ENCODE measurements around the gene OR9Q2.

DNA sequence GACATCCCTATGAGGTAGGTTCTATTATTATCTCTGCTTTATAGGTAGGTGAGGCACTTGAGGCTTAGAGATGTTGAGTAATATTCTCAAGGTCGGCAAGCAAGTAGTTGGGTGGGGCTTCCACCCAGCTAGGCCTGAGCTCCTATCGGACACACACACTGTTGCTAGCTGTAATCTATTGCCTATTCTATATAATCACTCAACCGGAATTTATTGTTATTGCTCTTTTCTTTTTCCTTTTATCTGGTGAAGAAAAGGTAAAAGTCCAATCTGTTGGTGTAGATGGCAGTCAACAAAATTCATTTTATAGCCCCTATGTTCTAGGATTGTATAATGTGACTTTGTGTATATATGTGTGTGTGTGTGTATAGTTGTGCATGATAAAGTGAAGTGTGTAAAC, 3.4 kb downstream of the OR9Q2 start:
- TF ChIP-seq, protein P1, sequence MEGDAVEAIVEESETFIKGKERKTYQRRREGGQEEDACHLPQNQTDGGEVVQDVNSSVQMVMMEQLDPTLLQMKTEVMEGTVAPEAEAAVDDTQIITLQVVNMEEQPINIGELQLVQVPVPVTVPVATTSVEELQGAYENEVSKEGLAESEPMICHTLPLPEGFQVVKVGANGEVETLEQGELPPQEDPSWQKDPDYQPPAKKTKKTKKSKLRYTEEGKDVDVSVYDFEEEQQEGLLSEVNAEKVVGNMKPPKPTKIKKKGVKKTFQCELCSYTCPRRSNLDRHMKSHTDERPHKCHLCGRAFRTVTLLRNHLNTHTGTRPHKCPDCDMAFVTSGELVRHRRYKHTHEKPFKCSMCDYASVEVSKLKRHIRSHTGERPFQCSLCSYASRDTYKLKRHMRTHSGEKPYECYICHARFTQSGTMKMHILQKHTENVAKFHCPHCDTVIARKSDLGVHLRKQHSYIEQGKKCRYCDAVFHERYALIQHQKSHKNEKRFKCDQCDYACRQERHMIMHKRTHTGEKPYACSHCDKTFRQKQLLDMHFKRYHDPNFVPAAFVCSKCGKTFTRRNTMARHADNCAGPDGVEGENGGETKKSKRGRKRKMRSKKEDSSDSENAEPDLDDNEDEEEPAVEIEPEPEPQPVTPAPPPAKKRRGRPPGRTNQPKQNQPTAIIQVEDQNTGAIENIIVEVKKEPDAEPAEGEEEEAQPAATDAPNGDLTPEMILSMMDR (IDR thresholded peaks at IDR 0.05; ENCODE audit: poor library complexity): no peak
- TF ChIP-seq EZH2 (IDR thresholded peaks at IDR 0.05; ENCODE audit: borderline replicate concordance) (no peak), EZH2phosphoT487 (IDR thresholded peaks at IDR 0.05; ENCODE audit: low read depth, severe bottlenecking, unreplicated experiment) (no peak)
